Upper lobe of right lung (tissue), 1 donor: ENCODE data around the gene EPHA3. TPM values are rescaled to one million over a fixed set of nuclear protein-coding genes. Genes with fewer than 3 reads are reported as not detected.

ENCODE experiments used
- ATAC-seq: fragments of 200-7000 bp; cut with Tn5 transposase; one replicate; pipeline ENCODE4 v1.9.1; 2020; ENCODE audit warnings: mild to moderate bottlenecking, moderate library complexity
- DNase-seq: peaks from one replicate; pipeline ENCODE4 v3.0.0-alpha.2; 2020
- H3K27ac ChIP-seq: fragments of 200-600 bp; one replicate; pipeline ENCODE4 v1.8.0; 2022
- H3K27me3 ChIP-seq: fragments of 200-600 bp; one replicate; pipeline ENCODE4 v1.8.0; 2022; ENCODE audit warnings: mild to moderate bottlenecking
- H3K36me3 ChIP-seq: fragments of 200-600 bp; one replicate; pipeline ENCODE4 v1.8.0; 2022
- H3K4me1 ChIP-seq: fragments of 200-600 bp; one replicate; pipeline ENCODE4 v1.8.0; 2022
- H3K4me3 ChIP-seq: fragments of 200-600 bp; one replicate; pipeline ENCODE4 v1.8.0; 2022; ENCODE audit warnings: mild to moderate bottlenecking
- H3K9me3 ChIP-seq: fragments of 200-600 bp; one replicate; pipeline ENCODE4 v1.8.0; 2022
- intact Hi-C: fragments of 100-400 bp; cut with DNase I; formaldehyde crosslinking; loops from one replicate; pipeline ENCODE4 v1.11.0; 2022
- total RNA-seq: library from RNA; stranded (reverse); fragmentation: NEBNext Ultra II Directional; extraction: Animal tissue kit (Norgen Biotek cat#: 25700); gene quantifications from one replicate; pipeline ENCODE4 v1.2.1, GENCODE V29; 2021
- TF ChIP-seq, protein P1 (sequence below): fragments of 200-600 bp; IDR thresholded peaks from one replicate; pipeline ENCODE4 v1.8.0; 2022; ENCODE audit warnings: antibody characterized with exemption
- donor health status: DM: no; HTN: yes; CAD: no; lungs with severe emphysema.

The EPHA3 gene
- total RNA-seq, 1 donor from 2014 or later: 5.1 TPM

DNA sequence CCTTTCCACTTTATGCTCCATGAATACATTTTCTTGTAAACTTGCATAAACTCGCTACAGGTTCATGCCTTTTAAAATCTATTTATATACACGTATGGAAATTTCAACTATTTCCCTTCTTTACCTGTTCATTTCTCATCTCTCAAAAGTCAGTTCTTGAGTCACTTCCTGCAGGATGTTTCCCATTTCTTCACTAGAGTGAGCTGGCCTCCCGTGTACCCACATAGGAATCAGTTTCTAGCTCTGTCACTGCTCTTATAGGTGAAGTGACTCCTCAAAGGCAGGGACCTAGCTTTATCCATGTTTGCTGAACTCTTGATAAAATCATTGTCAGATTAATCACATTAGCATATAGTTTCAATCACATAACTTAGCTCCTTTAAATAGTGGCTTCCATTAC lies 259.7 kb downstream of the EPHA3 start:
- TF ChIP-seq, protein P1, sequence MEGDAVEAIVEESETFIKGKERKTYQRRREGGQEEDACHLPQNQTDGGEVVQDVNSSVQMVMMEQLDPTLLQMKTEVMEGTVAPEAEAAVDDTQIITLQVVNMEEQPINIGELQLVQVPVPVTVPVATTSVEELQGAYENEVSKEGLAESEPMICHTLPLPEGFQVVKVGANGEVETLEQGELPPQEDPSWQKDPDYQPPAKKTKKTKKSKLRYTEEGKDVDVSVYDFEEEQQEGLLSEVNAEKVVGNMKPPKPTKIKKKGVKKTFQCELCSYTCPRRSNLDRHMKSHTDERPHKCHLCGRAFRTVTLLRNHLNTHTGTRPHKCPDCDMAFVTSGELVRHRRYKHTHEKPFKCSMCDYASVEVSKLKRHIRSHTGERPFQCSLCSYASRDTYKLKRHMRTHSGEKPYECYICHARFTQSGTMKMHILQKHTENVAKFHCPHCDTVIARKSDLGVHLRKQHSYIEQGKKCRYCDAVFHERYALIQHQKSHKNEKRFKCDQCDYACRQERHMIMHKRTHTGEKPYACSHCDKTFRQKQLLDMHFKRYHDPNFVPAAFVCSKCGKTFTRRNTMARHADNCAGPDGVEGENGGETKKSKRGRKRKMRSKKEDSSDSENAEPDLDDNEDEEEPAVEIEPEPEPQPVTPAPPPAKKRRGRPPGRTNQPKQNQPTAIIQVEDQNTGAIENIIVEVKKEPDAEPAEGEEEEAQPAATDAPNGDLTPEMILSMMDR: no peak
- Histone ChIP-seq H3K9me3 (no peaks in the 10 kb centered on the region), H3K27me3 (no peaks in the 10 kb centered on the region), H3K4me1 (no peaks in the 10 kb centered on the region), H3K27ac (no peak overlapping the region), H3K36me3 (no peaks in the 10 kb centered on the region), H3K4me3 (no peak overlapping the region)
- DNase-seq (no peak), ATAC-seq (no peak)
- intact Hi-C loops: no loop called here

DNA sequence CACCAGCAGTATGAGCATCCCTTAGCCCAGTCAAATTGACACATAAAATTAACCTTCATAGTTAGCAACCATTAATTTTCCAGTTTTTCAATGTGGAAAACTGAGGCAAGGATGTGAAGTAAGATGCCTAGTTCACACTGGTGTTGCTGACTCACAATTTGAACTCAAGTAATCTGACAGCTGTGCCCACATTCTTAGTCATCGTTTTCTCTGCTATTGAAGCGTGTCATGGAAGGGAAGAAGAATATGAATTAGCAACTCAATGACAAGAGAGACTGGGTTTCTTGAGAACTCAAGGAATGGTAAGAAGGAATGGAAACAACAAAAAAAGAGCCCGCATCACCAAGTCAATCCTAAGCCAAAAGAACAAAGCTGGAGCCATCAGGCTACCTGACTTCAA lies 261.4 kb downstream of the EPHA3 start:
- no peaks in the 10 kb centered on the region for H3K9me3 ChIP-seq
- no peaks in the 10 kb centered on the region for H3K4me1 ChIP-seq
- DNase-seq: no peak
- no peak overlapping the region for H3K27ac ChIP-seq
- ATAC-seq: no peak
- no peaks in the 10 kb centered on the region for H3K27me3 ChIP-seq
- H3K4me3 ChIP-seq: no peak overlapping the region
- no peaks in the 10 kb centered on the region for H3K36me3 ChIP-seq
- TF ChIP-seq, protein P1: no peak
- intact Hi-C loops: no loop called here

- no peaks in the 10 kb centered on the region for H3K27me3 ChIP-seq
- no peak for DNase-seq
- TF ChIP-seq, protein P1: no peak
- ATAC-seq: no peak
- H3K4me3 ChIP-seq: no peak overlapping the region
- no peaks in the 10 kb centered on the region for H3K9me3 ChIP-seq
- intact Hi-C loops: no loop called here
- no peaks in the 10 kb centered on the region for H3K36me3 ChIP-seq
- no peaks in the 10 kb centered on the region for H3K4me1 ChIP-seq
- H3K27ac ChIP-seq: no peak overlapping the region
These were observed 265.0 kb downstream of the EPHA3 start for GRCh38 chr3:89372456-89372855.

DNA sequence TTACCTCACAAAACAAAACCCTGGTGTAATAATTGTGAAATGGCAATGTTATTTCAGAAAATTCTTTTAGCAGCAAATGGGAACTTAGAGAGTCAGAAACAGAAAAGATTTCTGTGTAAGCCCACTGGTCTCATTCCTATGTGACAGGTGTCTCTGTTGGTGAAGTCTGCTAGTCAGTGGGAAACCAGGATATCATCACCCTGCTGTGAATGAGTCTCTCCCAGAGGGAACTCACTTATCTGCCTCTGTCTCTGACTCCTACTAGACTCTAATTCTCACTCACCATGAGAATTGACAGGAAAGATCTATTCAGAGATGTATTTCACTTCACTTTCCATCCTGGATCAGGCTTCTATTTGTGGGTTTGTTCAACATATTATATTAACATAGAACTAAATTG lies 266.0 kb downstream of the EPHA3 start:
- intact Hi-C loops: no loop called here
- no peaks in the 10 kb centered on the region for H3K9me3 ChIP-seq

GRCh38 chr3:89375451-89375850 lies 268.0 kb downstream of the EPHA3 start:
- Histone ChIP-seq H3K36me3 (no peaks in the 10 kb centered on the region), H3K27me3 (no peaks in the 10 kb centered on the region), H3K27ac (no peak overlapping the region), H3K4me1 (no peaks in the 10 kb centered on the region), H3K4me3 (no peak overlapping the region), H3K9me3 (no peaks in the 10 kb centered on the region)
- intact Hi-C loops: no loop called here
- TF ChIP-seq, protein P1: no peak
- ATAC-seq (no peak), DNase-seq (no peak)

More for the DNA sequence above, 266.0 kb downstream of the EPHA3 start:
- Histone ChIP-seq H3K36me3 (no peaks in the 10 kb centered on the region), H3K27ac (no peak overlapping the region), H3K27me3 (no peaks in the 10 kb centered on the region), H3K4me3 (no peak overlapping the region), H3K4me1 (no peaks in the 10 kb centered on the region)
- no peak for ATAC-seq
- DNase-seq: no peak
- TF ChIP-seq, protein P1: no peak

GRCh38 chr3:89380016-89380415 lies 272.6 kb downstream of the EPHA3 start:
- TF ChIP-seq, protein P1: no peak
- no peak for ATAC-seq
- no peak overlapping the region for H3K27ac ChIP-seq
- no peak for DNase-seq
- intact Hi-C loops: no loop called here
- no peaks in the 10 kb centered on the region for H3K4me1 ChIP-seq
- H3K27me3 ChIP-seq: no peaks in the 10 kb centered on the region
- H3K4me3 ChIP-seq: no peak overlapping the region
- H3K9me3 ChIP-seq: no peaks in the 10 kb centered on the region
- no peaks in the 10 kb centered on the region for H3K36me3 ChIP-seq
